H1 (cell line): ENCODE data around the gene NRXN3. TPM values are rescaled to one million over a fixed set of nuclear protein-coding genes. Genes with fewer than 3 reads are reported as not detected.

Source experiments
- CTCF ChIA-PET: fragments of 300-600 bp; sonication (Branson Sonifier 250); formaldehyde crosslinking; loops from one replicate; lab custom pipeline; 2021; ENCODE audit not compliant: partially characterized antibody; lab: Charles Lee
- POLR2A ChIA-PET: fragments of 300-600 bp; sonication (Branson Sonifier 250); formaldehyde crosslinking; loops from one replicate; lab custom pipeline; 2021; ENCODE audit warnings: inconsistent platforms; ENCODE audit not compliant: partially characterized antibody; lab: Charles Lee
- DNase-seq, 2 experiments: peaks; one replicate each; pipeline versions ENCODE4 v3.0.0 to v3.0.0-alpha.2; 2010 to 2022; ENCODE audit warnings: low spot score in 2 of 2, low read depth in 1 of 2, mixed read lengths in 1 of 2
- FAIRE-seq: peaks from 2 replicates; lab custom pipeline; 2011; peaks lifted over from hg19 to GRCh38; lab: Jason Lieb, UNC
- H2AFZ ChIP-seq: 2 replicates; pipeline ENCODE4 v1.8.1; 2012; ENCODE audit warnings: low read length, inconsistent platforms
- H2AK5ac ChIP-seq: 2 replicates; pipeline ENCODE4 v1.6.1; 2013; ENCODE audit warnings: low read depth, low read length
- H2BK120ac ChIP-seq: replicated peaks from 2 replicates; pipeline ENCODE3; 2013; ENCODE audit warnings: low read depth, low read length, inconsistent platforms
- H2BK12ac ChIP-seq: 2 replicates; pipeline ENCODE4 v1.6.1; 2013; ENCODE audit warnings: low read depth, low read length
- H2BK15ac ChIP-seq: 2 replicates; pipeline ENCODE4 v1.6.1; 2013; ENCODE audit warnings: low read length
- H2BK20ac ChIP-seq: 2 replicates; pipeline ENCODE4 v1.6.1; 2013; ENCODE audit warnings: low read length
- H2BK5ac ChIP-seq: 2 replicates; pipeline ENCODE4 v1.6.1; 2013; ENCODE audit warnings: low read depth, low read length
- H3K14ac ChIP-seq: 2 replicates; pipeline ENCODE4 v1.6.1; 2013; ENCODE audit warnings: inconsistent platforms; ENCODE audit not compliant: insufficient read length
- H3K18ac ChIP-seq: 2 replicates; pipeline ENCODE4 v1.6.1; 2013; ENCODE audit warnings: low read length; ENCODE audit errors: extremely low read depth
- H3K23ac ChIP-seq: 2 replicates; pipeline ENCODE4 v1.6.1; 2013; ENCODE audit warnings: inconsistent platforms; ENCODE audit not compliant: insufficient read length
- H3K23me2 ChIP-seq: 2 replicates; pipeline ENCODE4 v1.6.1; 2013; ENCODE audit warnings: low read depth, low read length
- H3K27ac ChIP-seq: 2 replicates; pipeline ENCODE4 v1.6.1; 2011; ENCODE audit warnings: low read depth, low read length, inconsistent platforms
- H3K27me3 ChIP-seq, 4 experiments: replicated peaks in 1 of 4; 1 replicate in 1 of 4; 2 replicates in 3 of 4; pipeline versions ENCODE4 v1.6.1 to v1.8.1; 2011 to 2013; ENCODE audit warnings: low read length in 3 of 4, mild to moderate bottlenecking in 3 of 4, inconsistent platforms in 2 of 4, mixed read lengths in 2 of 4, moderate library complexity in 1 of 4; ENCODE audit not compliant: control insufficient read depth in 3 of 4, insufficient read depth in 3 of 4; ENCODE audit errors: extremely low read depth in 1 of 4
- H3K36me3 ChIP-seq, 4 experiments: 2 replicates each; pipeline versions ENCODE4 v1.6.1 to v1.8.1; 2011 to 2013; ENCODE audit warnings: mild to moderate bottlenecking in 4 of 4, low read length in 3 of 4, moderate library complexity in 2 of 4, control low read depth in 1 of 4, inconsistent platforms in 1 of 4; ENCODE audit not compliant: insufficient read depth in 4 of 4, control insufficient read depth in 2 of 4
- H3K4ac ChIP-seq: replicated peaks from 2 replicates; pipeline ENCODE3; 2013; ENCODE audit warnings: low read length, low read depth, mixed read lengths, inconsistent platforms; ENCODE audit not compliant: insufficient read length
- H3K4me1 ChIP-seq, 4 experiments: replicated peaks in 1 of 4; 1 replicate in 1 of 4; 2 replicates in 3 of 4; pipeline versions ENCODE4 v1.6.1 to v1.8.1; 2011 to 2013; ENCODE audit warnings: low read length in 3 of 4, inconsistent platforms in 2 of 4, mixed read lengths in 1 of 4; ENCODE audit not compliant: insufficient read depth in 4 of 4, control insufficient read depth in 3 of 4
- H3K4me2 ChIP-seq, 2 experiments: 2 replicates each; pipeline versions ENCODE4 v1.6.1 to v1.8.1; 2011 to 2013; ENCODE audit warnings: low read depth in 2 of 2, low read length in 2 of 2, control low read depth in 1 of 2, inconsistent platforms in 1 of 2, mild to moderate bottlenecking in 1 of 2; ENCODE audit not compliant: insufficient read depth in 1 of 2
- H3K4me3 ChIP-seq, 4 experiments: fragments of 200-600, 300-600 bp in 1 of 4; sonication (generic), shearing (Covaris generic), sonication (Bioruptor Twin) in 1 of 4; 2 replicates each; pipeline versions ENCODE4 v1.5.1 to v1.8.1; 2011 to 2016; ENCODE audit warnings: low read length in 4 of 4, low read depth in 3 of 4, control low read depth in 2 of 4, inconsistent platforms in 2 of 4, mild to moderate bottlenecking in 2 of 4, mixed read lengths in 1 of 4, moderate library complexity in 1 of 4; ENCODE audit not compliant: insufficient read depth in 2 of 4; ENCODE audit errors: extremely low read depth in 1 of 4
- H3K56ac ChIP-seq: replicated peaks from 2 replicates; pipeline ENCODE3; 2013; ENCODE audit warnings: low read depth, mild to moderate bottlenecking, mixed read lengths, low read length, inconsistent platforms; ENCODE audit not compliant: insufficient read length
- H3K79me1 ChIP-seq: 2 replicates; pipeline ENCODE4 v1.6.1; 2013; ENCODE audit warnings: low read depth, low read length, control low read depth
- H3K79me2 ChIP-seq, 2 experiments: 2 replicates each; pipeline versions ENCODE4 v1.6.1 to v1.8.1; 2012 to 2013; ENCODE audit warnings: low read length in 2 of 2, mild to moderate bottlenecking in 2 of 2, inconsistent platforms in 1 of 2; ENCODE audit not compliant: insufficient read depth in 2 of 2, control insufficient read depth in 1 of 2
- H3K9ac ChIP-seq, 4 experiments: replicated peaks in 1 of 4; 1 replicate in 1 of 4; 2 replicates in 3 of 4; pipeline versions ENCODE4 v1.6.1 to v1.8.1; 2011 to 2013; ENCODE audit warnings: low read depth in 3 of 4, low read length in 3 of 4, control low read depth in 2 of 4, mild to moderate bottlenecking in 2 of 4, moderate library complexity in 2 of 4, inconsistent platforms in 1 of 4; ENCODE audit errors: extremely low read depth in 1 of 4
- H3K9me3 ChIP-seq, 2 experiments: 2 replicates each; pipeline versions ENCODE4 v1.6.1 to v1.8.1; 2012 to 2013; ENCODE audit warnings: mild to moderate bottlenecking in 2 of 2, moderate library complexity in 2 of 2, control low read depth in 1 of 2, inconsistent platforms in 1 of 2, low read depth in 1 of 2, low read length in 1 of 2, mixed read lengths in 1 of 2; ENCODE audit not compliant: insufficient read depth in 2 of 2
- H4K20me1 ChIP-seq, 2 experiments: replicated peaks in 1 of 2; 2 replicates each; pipeline versions ENCODE3 to v1.8.1; 2011 to 2013; ENCODE audit warnings: inconsistent platforms in 2 of 2, low read length in 2 of 2, mild to moderate bottlenecking in 1 of 2; ENCODE audit not compliant: insufficient read depth in 2 of 2, control insufficient read depth in 1 of 2
- H4K5ac ChIP-seq: 2 replicates; pipeline ENCODE4 v1.6.1; 2013; ENCODE audit warnings: low read length, low read depth, mixed read lengths, inconsistent platforms; ENCODE audit not compliant: insufficient read length
- H4K8ac ChIP-seq: 2 replicates; pipeline ENCODE4 v1.8.0; 2013; ENCODE audit warnings: mild to moderate bottlenecking, moderate library complexity, low read length, inconsistent platforms; ENCODE audit not compliant: insufficient read depth; ENCODE audit errors: extremely low read depth
- H4K91ac ChIP-seq: replicated peaks from 2 replicates; pipeline ENCODE3; 2013; ENCODE audit warnings: low read length, mixed read lengths, inconsistent platforms; ENCODE audit not compliant: insufficient read length
- ATF2 ChIP-seq: IDR thresholded peaks from 2 replicates; pipeline ENCODE4 v1.6.1; 2012; ENCODE audit warnings: low read length, inconsistent platforms
- BRCA1 ChIP-seq: IDR thresholded peaks from 2 replicates; pipeline ENCODE4 v1.6.1; 2012; ENCODE audit warnings: low read depth, low read length, improper control_type of control experiment
- CHD1 ChIP-seq: IDR thresholded peaks from 2 replicates; pipeline ENCODE4 v1.6.1; 2012; ENCODE audit warnings: low read depth, low read length, improper control_type of control experiment
- CHD2 ChIP-seq: IDR thresholded peaks from 2 replicates; pipeline ENCODE4 v1.6.1; 2012; ENCODE audit warnings: low read length, improper control_type of control experiment
- EZH2 ChIP-seq: fragments of 200-600 bp; sonication (generic); IDR thresholded peaks from 2 replicates; pipeline ENCODE4 v1.7.1; 2012; ENCODE audit warnings: low read depth, mild to moderate bottlenecking, moderate library complexity, low read length, inconsistent platforms; ENCODE audit not compliant: severe bottlenecking
- HDAC2 ChIP-seq, 2 experiments: fragments of 300-600 bp in 1 of 2; sonication (generic) in 1 of 2; IDR thresholded peaks; 2 replicates each; pipeline ENCODE4 v1.6.1; 2011 to 2012; ENCODE audit warnings: low read depth in 2 of 2, low read length in 2 of 2, mild to moderate bottlenecking in 2 of 2, moderate library complexity in 2 of 2, borderline replicate concordance in 1 of 2, inconsistent platforms in 1 of 2
- KDM4A ChIP-seq: IDR thresholded peaks from one replicate; pipeline ENCODE4 v1.7.1; 2012; ENCODE audit warnings: low read depth, mild to moderate bottlenecking, moderate library complexity, low read length, inconsistent platforms; ENCODE audit not compliant: severe bottlenecking
- NANOG ChIP-seq: IDR thresholded peaks from 2 replicates; pipeline ENCODE4 v1.6.1; 2011; ENCODE audit warnings: low read length, low read depth, mild to moderate bottlenecking, inconsistent platforms; ENCODE audit not compliant: insufficient read depth, poor library complexity, severe bottlenecking
- RFX5 ChIP-seq: IDR thresholded peaks from 2 replicates; pipeline ENCODE4 v1.6.1; 2011; ENCODE audit warnings: low read depth, low read length, improper control_type of control experiment, borderline replicate concordance
- RXRA ChIP-seq: IDR thresholded peaks from 2 replicates; pipeline ENCODE4 v1.6.1; 2011; ENCODE audit warnings: low read depth, mild to moderate bottlenecking, low read length, moderate library complexity; ENCODE audit not compliant: insufficient read depth
- SP1 ChIP-seq: IDR thresholded peaks from 2 replicates; pipeline ENCODE4 v1.6.1; 2011; ENCODE audit warnings: low read depth, low read length
- TBP ChIP-seq: IDR thresholded peaks from 2 replicates; pipeline ENCODE4 v1.6.1; 2011; ENCODE audit warnings: low read depth, low read length, improper control_type of control experiment
- WGBS, 2 experiments: shearing (Covaris generic) in 1 of 2; methylation state at CpG; one replicate each; pipeline versions ENCODE4 v1.1.6 to v1.1.7; 2013 to 2015; ENCODE audit warnings: low lambda C conversion rate in 2 of 2, mixed read lengths in 2 of 2, inconsistent platforms in 1 of 2, low coverage in 1 of 2, missing lambda C conversion rate in 1 of 2; ENCODE audit not compliant: insufficient replicate concordance in 2 of 2, insufficient coverage in 1 of 2, insufficient read length in 1 of 2; ENCODE audit errors: extremely low coverage in 1 of 2, missing lambda C conversion rate in 1 of 2; 5-methylcytosine and 5-hydroxymethylcytosine counted together
- polyA plus RNA-seq, 7 experiments: library from polyadenylated mRNA; depleted of rRNA in 3 of 7; stranded (reverse) in 5 of 7; unstranded in 2 of 7; fragments of >200 nt in 5 of 7; fragments of 200-250 nt in 2 of 7; gene quantifications; 1 replicate in 5 of 7; 2 replicates in 1 of 7; 4 replicates in 1 of 7; pipeline versions ENCODE4 v1.2.1 to v1.2.3, GENCODE V29; 2011 to 2013; ENCODE audit warnings: missing spikeins in 2 of 7, mixed read lengths in 2 of 7
- total RNA-seq: library from RNA; stranded (reverse); fragmentation: NEBNext Ultra II Directional; extraction: Animal tissue kit (Norgen Biotek cat#: 25700); gene quantifications from 2 replicates; pipeline ENCODE4 v1.2.1, GENCODE V29; 2021

Gene NRXN3
- total and polyA plus RNA-seq, 2 of the 8 experiments (the other 6 are each of a cell fraction or from before 2014, with no cell fraction given) = 2.6 to 4.1 TPM

- Histone ChIP-seq H2AFZ (no peak overlapping the region), H4K8ac (no peak overlapping the region), H2BK120ac (no peak overlapping the region), H3K9ac (no peak overlapping the region), H3K56ac (no peak overlapping the region), H3K27me3 (no peaks in the 10 kb centered on the region), H3K23ac (no peak overlapping the region), H3K4ac (no peak overlapping the region), H3K36me3 (no peaks in the 10 kb centered on the region), H2BK20ac (no peak overlapping the region), H4K20me1 (no peaks in the 10 kb centered on the region), H3K79me2 (no peaks in the 10 kb centered on the region), H2BK5ac (no peak overlapping the region), H4K5ac (no peak overlapping the region), H3K4me1 (no peaks in the 10 kb centered on the region), H3K23me2 (no peaks in the 10 kb centered on the region), H3K27ac (no peak overlapping the region), H3K4me3 (no peak overlapping the region), H3K18ac (no peak overlapping the region), H3K4me2 (no peak overlapping the region), H4K91ac (no peak overlapping the region), H3K9me3 (no peaks in the 10 kb centered on the region), H2BK15ac (no peak overlapping the region), H2BK12ac (no peak overlapping the region), H3K79me1 (no peaks in the 10 kb centered on the region), H2AK5ac (no peak overlapping the region), H3K14ac (no peak overlapping the region)
- no peak for FAIRE-seq
- 91% methylated on average over 6 of the region's 6 CpGs; no CpG with 5 or more reads in 1 of the 2 experiments for WGBS, 2 experiments
- ChIA-PET CTCF (interaction anchor here (0.6 to 1.6 kb wide), 2 partner anchors 443 to 1667 kb away, joined by 3 to 4 read pairs; no protein-coding TSS in a partner anchor), POLR2A (no interaction called here)
- no peak for DNase-seq
- no peak for TF ChIP-seq ATF2
- no peak for TF ChIP-seq RFX5
- TF ChIP-seq NANOG = no peak
- no peak for TF ChIP-seq EZH2
- no peak for TF ChIP-seq CHD2
- no peak for TF ChIP-seq BRCA1
- no peak for TF ChIP-seq TBP
- TF ChIP-seq RXRA = no peak
- TF ChIP-seq HDAC2 (IDR thresholded peaks at IDR 0.05; ENCODE audit: borderline replicate concordance in 1 of 2, low read depth in 2 of 2, low read length in 2 of 2) = no peak
- no peak for TF ChIP-seq KDM4A
- TF ChIP-seq SP1 = no peak
- TF ChIP-seq CHD1 = no peak
Measured at GRCh38 chr14:79101388-79101787, 931.2 kb downstream of the NRXN3 start.
